ENCODE data around the gene XPOT. TPM values are rescaled to one million over a fixed set of nuclear protein-coding genes. Genes with fewer than 3 reads are reported as not detected.

Gene XPOT
- total RNA-seq, 2 experiments from 2014 or later: 88.2 to 93.4 TPM

DNA sequence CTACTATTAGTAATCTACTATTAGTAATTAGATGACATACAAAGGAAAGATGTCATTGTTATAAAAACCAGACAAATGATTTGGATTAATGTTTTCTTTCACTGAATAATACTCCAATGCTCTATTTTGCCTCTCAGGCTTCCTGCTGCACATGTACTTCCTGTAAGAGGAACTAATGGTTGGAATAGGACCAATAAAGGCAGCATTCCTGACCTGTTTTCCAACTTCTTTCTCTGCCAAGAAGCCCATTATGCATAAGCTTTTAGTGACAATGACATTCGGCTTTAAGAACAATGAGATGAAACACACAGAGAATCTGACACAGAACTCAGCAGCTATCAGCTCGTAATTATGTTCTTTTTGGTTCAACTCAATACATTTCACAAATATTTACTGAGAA is 8.5 kb upstream of the XPOT start:
- H3K4me1 Mint-ChIP-seq: peaks cover 15% of the 10 kb centered on the region
- H3K9me3 Mint-ChIP-seq: no peaks in the 10 kb centered on the region
- no peak for DNase-seq
- no peak overlapping the region for H3K4me3 Mint-ChIP-seq
- no peak overlapping the region for H3K27ac Mint-ChIP-seq
- CTCF ChIA-PET: no interaction called here
- H3K27me3 Mint-ChIP-seq: peaks cover 13% of the 10 kb centered on the region
- POLR2A ChIA-PET: no interaction called here
- peaks cover under 1% of the 10 kb centered on the region for H3K36me3 Mint-ChIP-seq (ENCODE audit: low read depth)

GRCh38 chr12:64400041-64400440 is 4.2 kb upstream of the XPOT start:
- Mint-ChIP-seq H3K36me3 (ENCODE audit: low read depth) (no peaks in the 10 kb centered on the region), H3K4me3 (no peak overlapping the region), H3K4me1 (peaks cover 14% of the 10 kb centered on the region), H3K9me3 (peaks cover 2% of the 10 kb centered on the region), H3K27me3 (peaks cover 1% of the 10 kb centered on the region), H3K27ac (peak overlapping the region; percentile 6)
- POLR2A ChIA-PET: interaction anchor here (0.5 kb wide), 1 partner anchor 214 kb away, joined by 3 read pairs; no protein-coding TSS in a partner anchor
- CTCF ChIA-PET: interaction anchor here (1.1 kb wide), 1 partner anchor 57 kb away, joined by 4 read pairs; no protein-coding TSS in a partner anchor
- no peak for DNase-seq

GRCh38 chr12:64402181-64402580 is 2.0 kb upstream of the XPOT start:
- Mint-ChIP-seq H3K9me3 (peaks cover 2% of the 10 kb centered on the region), H3K4me3 (no peak overlapping the region), H3K27ac (no peak overlapping the region), H3K27me3 (peaks cover 1% of the 10 kb centered on the region), H3K4me1 (peaks cover 33% of the 10 kb centered on the region), H3K36me3 (ENCODE audit: low read depth) (peaks cover 3% of the 10 kb centered on the region)
- ChIA-PET CTCF (interaction anchor here (0.8 to 1.1 kb wide), 2 partner anchors 11 to 12 kb away, joined by 3 to 4 read pairs; no protein-coding TSS in a partner anchor), POLR2A (no interaction called here)
- no peak for DNase-seq

DNA sequence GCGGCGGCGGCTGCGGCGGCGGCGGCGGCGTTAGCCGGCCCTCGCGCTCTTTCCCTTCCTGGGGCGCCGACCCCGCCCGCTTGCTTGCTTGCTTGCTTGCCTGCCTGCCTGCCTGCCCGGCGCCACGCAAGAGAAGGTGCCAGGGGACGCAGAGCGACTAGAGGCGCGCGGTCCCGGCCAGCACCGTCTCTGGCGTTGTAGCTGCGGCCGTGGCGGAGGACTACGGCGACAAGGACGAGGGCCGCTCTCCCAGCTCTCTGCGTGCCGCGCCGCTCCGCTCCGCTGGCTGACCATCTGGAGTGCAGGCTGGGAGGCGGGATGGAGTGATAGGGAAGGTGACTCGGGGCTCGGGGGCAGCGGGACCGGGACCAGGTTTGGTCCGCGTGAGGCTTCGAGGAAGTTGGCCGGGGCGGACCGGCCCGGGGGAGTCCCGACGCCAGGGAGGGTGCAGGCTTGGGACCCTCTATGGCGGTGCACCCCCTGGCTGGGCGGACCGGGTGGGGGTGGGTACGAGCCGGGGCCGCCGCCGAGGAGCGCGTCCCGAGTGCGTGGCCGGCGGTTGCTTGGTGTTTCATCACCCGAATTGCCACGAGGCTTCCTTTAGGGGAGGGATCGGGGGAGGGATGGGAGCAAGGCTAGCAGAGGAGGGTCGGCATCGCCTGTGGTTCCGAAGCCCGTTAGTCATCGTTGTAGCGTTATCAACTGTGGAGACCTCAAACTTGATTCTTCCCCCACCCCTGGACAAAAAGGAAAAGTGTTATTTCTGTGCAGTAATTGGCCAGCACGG is 471 bp downstream of the XPOT start:
- peaks cover 1% of the 10 kb centered on the region for H3K27me3 Mint-ChIP-seq
- ChIA-PET CTCF (interaction anchor here (0.6 kb wide), 1 partner anchor 14 kb away, joined by 3 read pairs; no protein-coding TSS in a partner anchor), POLR2A (no interaction called here)
- H3K36me3 Mint-ChIP-seq (ENCODE audit: low read depth): peaks cover 6% of the 10 kb centered on the region
- H3K4me1 Mint-ChIP-seq: peaks cover 43% of the 10 kb centered on the region
- peaks cover 2% of the 10 kb centered on the region for H3K9me3 Mint-ChIP-seq
- H3K27ac Mint-ChIP-seq: peak overlapping the region; percentile 98
- H3K4me3 Mint-ChIP-seq: peak overlapping the region; percentile 95
- peak; percentile 58 for DNase-seq

DNA sequence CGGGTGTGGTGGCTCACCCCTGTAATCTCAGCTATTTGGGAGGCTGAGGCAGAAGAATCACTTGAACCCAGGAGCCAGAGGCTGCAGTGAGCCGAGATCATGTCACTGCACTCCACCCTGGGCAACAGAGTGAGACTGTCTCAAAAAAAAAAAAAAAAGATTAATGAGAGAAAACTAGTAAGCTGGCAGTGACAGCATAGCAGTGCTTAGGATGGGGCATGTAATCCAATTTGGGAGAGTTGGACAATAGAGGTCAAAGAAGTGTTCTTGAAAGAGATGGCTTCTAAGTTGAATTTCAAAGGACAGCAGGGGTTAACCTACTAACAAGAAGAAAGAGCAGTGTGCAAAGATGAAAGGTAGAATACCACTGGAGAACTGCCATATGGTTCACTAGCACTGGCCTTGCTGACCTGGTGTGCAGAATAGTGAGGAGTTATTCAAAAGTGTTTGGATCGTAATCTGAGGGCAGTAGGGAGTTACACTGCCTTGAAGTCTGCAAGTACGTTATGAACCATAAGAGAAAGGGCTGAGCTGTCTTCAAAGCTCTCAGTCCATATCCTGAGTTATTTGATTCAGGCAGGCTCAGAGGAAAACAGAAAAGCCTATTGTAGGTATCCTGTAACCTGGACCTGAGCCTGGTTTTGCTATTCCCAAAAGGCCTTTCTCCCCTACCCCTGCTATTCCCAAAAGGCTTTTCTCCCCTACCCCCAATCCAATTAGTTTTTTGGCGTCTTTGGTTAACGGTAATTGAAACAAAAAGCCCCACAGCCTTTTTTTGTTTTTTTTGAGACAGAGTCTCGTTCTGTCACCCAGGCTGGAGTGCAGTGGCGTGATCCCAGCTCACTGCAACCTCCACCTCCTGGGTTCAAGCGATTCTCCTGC is 3.4 kb downstream of the XPOT start:
- Mint-ChIP-seq H3K4me1 (peaks cover 43% of the 10 kb centered on the region), H3K9me3 (peaks cover 2% of the 10 kb centered on the region), H3K27me3 (no peaks in the 10 kb centered on the region), H3K27ac (no peak overlapping the region), H3K36me3 (ENCODE audit: low read depth) (peaks cover 27% of the 10 kb centered on the region), H3K4me3 (no peak overlapping the region)
- CTCF ChIA-PET: interaction anchor here (1.7 kb wide), 1 partner anchor 16 kb away, joined by 6 read pairs; no protein-coding TSS in a partner anchor
- POLR2A ChIA-PET: no interaction called here
- DNase-seq: no peak

- DNase-seq: no peak
- no peak overlapping the region for H3K27ac Mint-ChIP-seq
- ChIA-PET CTCF (no interaction called here), POLR2A (interaction anchor here (0.7 kb wide), 1 partner anchor 48 kb away, joined by 3 read pairs; no protein-coding TSS in a partner anchor)
- no peaks in the 10 kb centered on the region for H3K9me3 Mint-ChIP-seq
- no peak overlapping the region for H3K4me3 Mint-ChIP-seq
- H3K4me1 Mint-ChIP-seq: peaks cover 24% of the 10 kb centered on the region
- H3K27me3 Mint-ChIP-seq: no peaks in the 10 kb centered on the region
- H3K36me3 Mint-ChIP-seq (ENCODE audit: low read depth): peaks cover 52% of the 10 kb centered on the region
Observed at GRCh38 chr12:64411427-64411826, 7.2 kb downstream of the XPOT start.

DNA sequence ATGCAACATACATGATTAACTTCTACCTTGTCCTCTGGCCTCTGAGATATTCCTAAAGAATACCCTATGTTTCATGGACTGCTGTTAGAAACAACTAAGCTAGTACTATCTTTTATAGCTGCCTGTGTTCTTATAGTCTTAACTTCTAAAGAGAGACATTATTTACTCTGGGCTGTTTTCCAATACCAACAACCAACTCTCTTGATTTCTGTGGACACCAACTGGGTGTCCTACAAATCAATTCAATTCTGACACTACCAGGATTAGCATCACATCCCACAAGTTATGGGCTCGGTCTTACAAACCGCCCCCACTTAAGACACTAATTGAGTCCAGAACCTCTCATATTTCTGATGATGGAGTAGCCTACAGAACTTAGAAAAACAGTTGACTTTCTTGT is 8.3 kb downstream of the XPOT start:
- H3K27ac Mint-ChIP-seq: no peak overlapping the region
- ChIA-PET CTCF (no interaction called here), POLR2A (no interaction called here)
- H3K27me3 Mint-ChIP-seq: no peaks in the 10 kb centered on the region
- H3K4me3 Mint-ChIP-seq: no peak overlapping the region
- H3K36me3 Mint-ChIP-seq (ENCODE audit: low read depth): peaks cover 57% of the 10 kb centered on the region
- DNase-seq: no peak
- peaks cover 17% of the 10 kb centered on the region for H3K4me1 Mint-ChIP-seq
- H3K9me3 Mint-ChIP-seq: no peaks in the 10 kb centered on the region

- Mint-ChIP-seq H3K9me3 (no peaks in the 10 kb centered on the region), H3K4me1 (peaks cover 8% of the 10 kb centered on the region), H3K27ac (no peak overlapping the region), H3K27me3 (no peaks in the 10 kb centered on the region), H3K36me3 (ENCODE audit: low read depth) (peaks cover 60% of the 10 kb centered on the region), H3K4me3 (no peak overlapping the region)
- CTCF ChIA-PET: no interaction called here
- POLR2A ChIA-PET: no interaction called here
- no peak for DNase-seq
Observed at GRCh38 chr12:64413884-64414283, 9.7 kb downstream of the XPOT start.

DNA sequence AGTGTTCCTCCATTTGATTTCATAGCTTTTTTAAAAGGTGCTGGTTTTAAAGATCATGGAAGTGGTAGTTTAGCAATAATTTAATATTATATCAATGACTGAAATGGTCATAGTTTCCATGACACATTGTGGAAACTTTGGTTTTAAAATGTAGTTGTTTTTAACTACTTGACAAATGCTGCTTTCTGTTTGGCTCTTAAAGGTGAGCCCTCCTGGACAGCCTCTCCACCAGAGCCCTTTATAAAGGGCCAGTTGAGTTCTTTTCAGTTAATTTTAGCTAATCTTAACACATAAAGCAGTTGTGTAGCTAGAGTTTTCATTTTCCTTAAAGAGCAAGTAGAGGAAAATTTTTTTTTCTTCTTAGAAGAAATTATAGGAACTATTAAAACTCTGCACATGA is 14.0 kb downstream of the XPOT start:
- Mint-ChIP-seq H3K36me3 (ENCODE audit: low read depth) (peaks cover 51% of the 10 kb centered on the region), H3K9me3 (no peaks in the 10 kb centered on the region), H3K4me3 (no peak overlapping the region), H3K27ac (no peak overlapping the region), H3K27me3 (no peaks in the 10 kb centered on the region), H3K4me1 (no peaks in the 10 kb centered on the region)
- POLR2A ChIA-PET: no interaction called here
- CTCF ChIA-PET: interaction anchor here (0.7 kb wide), 1 partner anchor 13 kb away, joined by 3 read pairs; no protein-coding TSS in a partner anchor
- no peak for DNase-seq

GRCh38 chr12:64419696-64420095 is 15.5 kb downstream of the XPOT start:
- H3K36me3 Mint-ChIP-seq (ENCODE audit: low read depth): peaks cover 55% of the 10 kb centered on the region
- no peak for DNase-seq
- no peaks in the 10 kb centered on the region for H3K9me3 Mint-ChIP-seq
- H3K4me3 Mint-ChIP-seq: no peak overlapping the region
- no peaks in the 10 kb centered on the region for H3K4me1 Mint-ChIP-seq
- H3K27me3 Mint-ChIP-seq: no peaks in the 10 kb centered on the region
- peak overlapping the region; percentile 25 for H3K27ac Mint-ChIP-seq
- ChIA-PET POLR2A (no interaction called here), CTCF (no interaction called here)

GRCh38 chr12:64427988-64428387 is 23.8 kb downstream of the XPOT start:
- H3K36me3 Mint-ChIP-seq (ENCODE audit: low read depth): peaks cover 72% of the 10 kb centered on the region
- H3K4me1 Mint-ChIP-seq: peaks cover 1% of the 10 kb centered on the region
- no peaks in the 10 kb centered on the region for H3K27me3 Mint-ChIP-seq
- H3K9me3 Mint-ChIP-seq: no peaks in the 10 kb centered on the region
- H3K27ac Mint-ChIP-seq: no peak overlapping the region
- no peak overlapping the region for H3K4me3 Mint-ChIP-seq
- no peak for DNase-seq
- ChIA-PET POLR2A (interaction anchor here (0.6 kb wide), 1 partner anchor 35 kb away, joined by 8 read pairs; no protein-coding TSS in a partner anchor), CTCF (interaction anchor here (0.9 kb wide), 1 partner anchor 10 kb away, joined by 3 read pairs; no protein-coding TSS in a partner anchor)

GRCh38 chr12:64428956-64429355 is 24.8 kb downstream of the XPOT start:
- no peak for DNase-seq
- Mint-ChIP-seq H3K27ac (no peak overlapping the region), H3K9me3 (no peaks in the 10 kb centered on the region), H3K36me3 (ENCODE audit: low read depth) (peaks cover 69% of the 10 kb centered on the region), H3K4me1 (peaks cover 1% of the 10 kb centered on the region), H3K27me3 (no peaks in the 10 kb centered on the region), H3K4me3 (no peak overlapping the region)
- CTCF ChIA-PET: no interaction called here
- POLR2A ChIA-PET: no interaction called here

DNA sequence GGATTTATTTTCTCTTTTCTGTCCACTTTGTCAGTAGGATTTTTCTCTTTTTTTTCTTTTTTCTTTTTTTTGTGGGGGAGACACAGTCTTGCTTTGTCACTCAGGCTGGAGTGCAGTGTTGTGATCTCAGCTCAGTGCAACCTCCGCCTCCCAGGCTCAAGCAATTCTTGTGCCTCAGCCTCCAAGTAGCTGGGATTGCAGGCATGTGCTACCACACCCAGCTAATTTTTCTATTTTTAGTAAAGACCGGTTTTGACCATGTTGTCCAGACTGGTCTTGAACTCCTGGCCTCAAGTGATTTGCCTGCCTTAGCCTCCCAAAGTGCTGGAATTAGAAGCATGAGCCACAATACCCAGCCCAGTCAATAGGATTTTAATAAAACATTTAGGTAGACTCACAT is 26.7 kb downstream of the XPOT start:
- ChIA-PET CTCF (interaction anchor here (2.8 kb wide), 1 partner anchor 13 kb away, joined by 11 read pairs; no protein-coding TSS in a partner anchor), POLR2A (no interaction called here)
- DNase-seq: no peak
- Mint-ChIP-seq H3K4me1 (peaks cover 1% of the 10 kb centered on the region), H3K4me3 (no peak overlapping the region), H3K27me3 (no peaks in the 10 kb centered on the region), H3K9me3 (no peaks in the 10 kb centered on the region), H3K27ac (no peak overlapping the region), H3K36me3 (ENCODE audit: low read depth) (peaks cover 67% of the 10 kb centered on the region)

Measured in activated CD4-positive, alpha-beta T cell treated with anti-CD3 and anti-CD28 coated beads, Interleukin-2, amount 10 ng/mL, durations not matched to agents 7 days and 5 days (primary cell).